ENCODE measurements around the gene FBXL19. TPM values are rescaled to one million over a fixed set of nuclear protein-coding genes. Genes with fewer than 3 reads are reported as not detected.

The FBXL19 gene
- total and polyA plus RNA-seq, 10 donors = 4.3 to 24.7 (median 17.4) TPM

GRCh38 chr16:30980434-30980833 lies 57.1 kb downstream of the FBXL19 start:
- no peaks in the 10 kb centered on the region for H3K27me3 ChIP-seq (replicated peaks in 1 of 7)
- 88 to 97% (median 91%) methylated on average over 24 to 29 of the region's 29 CpGs for WGBS, 5 donors
- H3K9me3 ChIP-seq = no peaks in the 10 kb centered on the region
- DNase-seq = no peak
- intact Hi-C loops (cut with DNase I; ENCODE audit: low total_unique reads) = loop anchor here (10.0 kb wide), 1 partner anchor 114 kb away; the partner anchor contains the start of gene VKORC1
- H3K4me1 ChIP-seq = peaks cover 6 to 16% (median 11%) of the 10 kb centered on the region in 6 donors
- peaks cover 0 to 94% (median 87%) of the 10 kb centered on the region in 6 donors for H3K36me3 ChIP-seq
- TF ChIP-seq POLR2AphosphoS5 (IDR thresholded peaks at IDR 0.05) (peak in 2 of 3 donors; percentile 8 to 59), POLR2A (IDR thresholded peaks at IDR 0.05) (no peak)
- no peak overlapping the region for H3K4me3 ChIP-seq
- no peak overlapping the region for H3K27ac ChIP-seq

GRCh38 chr16:30980959-30981358 lies 57.6 kb downstream of the FBXL19 start:
- Histone ChIP-seq H3K36me3 (peaks cover 0 to 89% (median 82%) of the 10 kb centered on the region in 6 donors), H3K4me1 (peaks cover 6 to 21% (median 16%) of the 10 kb centered on the region in 6 donors), H3K4me3 (no peak overlapping the region), H3K9me3 (no peaks in the 10 kb centered on the region), H3K27ac (no peak overlapping the region), H3K27me3 (replicated peaks in 1 of 7) (no peaks in the 10 kb centered on the region)
- no peak for TF ChIP-seq POLR2A (IDR thresholded peaks at IDR 0.05)
- TF ChIP-seq CTCF (IDR thresholded peaks at IDR 0.05 in 8 of 11, conservative IDR thresholded peaks at IDR 0.05 in 3 of 11) = no peak
- TF ChIP-seq POLR2AphosphoS5 (IDR thresholded peaks at IDR 0.05) = no peak
- 94 to 100% (median 97%) methylated on average over 4 to 14 of the region's 14 CpGs for WGBS, 5 donors
- DNase-seq = no peak
- intact Hi-C loops (cut with DNase I; ENCODE audit: low total_unique reads) = loop anchor here (10.0 kb wide), 1 partner anchor 114 kb away; the partner anchor contains the start of gene VKORC1

- 89 to 91% (median 90%) methylated on average over 17 of the region's 17 CpGs for WGBS, 5 donors
- TF ChIP-seq CTCF (IDR thresholded peaks at IDR 0.05 in 8 of 11, conservative IDR thresholded peaks at IDR 0.05 in 3 of 11) = no peak
- TF ChIP-seq POLR2A (IDR thresholded peaks at IDR 0.05) = no peak
- TF ChIP-seq POLR2AphosphoS5 (IDR thresholded peaks at IDR 0.05) = peak in 1 of 3 donors; percentile 11
- H3K4me1 ChIP-seq = peaks cover 6 to 30% (median 24%) of the 10 kb centered on the region in 6 donors
- H3K9me3 ChIP-seq = no peaks in the 10 kb centered on the region
- peaks cover 0 to 88% (median 68%) of the 10 kb centered on the region in 6 donors for H3K36me3 ChIP-seq
- intact Hi-C loops (cut with DNase I; ENCODE audit: low total_unique reads) = loop anchor here (10.0 kb wide), 1 partner anchor 112 kb away; the partner anchor contains the start of gene VKORC1
- no peaks in the 10 kb centered on the region for H3K27me3 ChIP-seq (replicated peaks in 1 of 7)
- H3K27ac ChIP-seq = no peak overlapping the region
- no peak overlapping the region for H3K4me3 ChIP-seq
- DNase-seq = no peak
Measured at GRCh38 chr16:30982548-30983288, 59.3 kb downstream of the FBXL19 start.

- no peak for DNase-seq
- peak overlapping the region in 1 of 8 donors; percentile 81 for H3K27ac ChIP-seq
- TF ChIP-seq CTCF (IDR thresholded peaks at IDR 0.05 in 8 of 11, conservative IDR thresholded peaks at IDR 0.05 in 3 of 11) (no peak), POLR2AphosphoS5 (IDR thresholded peaks at IDR 0.05) (peak in 1 of 3 donors; percentile 44), POLR2A (IDR thresholded peaks at IDR 0.05) (no peak)
- H3K4me3 ChIP-seq = no peak overlapping the region
- peaks cover 0 to 88% (median 66%) of the 10 kb centered on the region in 6 donors for H3K36me3 ChIP-seq
- H3K27me3 ChIP-seq (replicated peaks in 1 of 7) = no peaks in the 10 kb centered on the region
- no peaks in the 10 kb centered on the region for H3K9me3 ChIP-seq
- intact Hi-C loops (cut with DNase I; ENCODE audit: low total_unique reads) = loop anchor here (10.0 kb wide), 1 partner anchor 111 kb away; the partner anchor contains the start of gene VKORC1
- peaks cover 6 to 30% (median 25%) of the 10 kb centered on the region in 6 donors for H3K4me1 ChIP-seq
- 85 to 92% (median 88%) methylated on average over 5 to 25 of the region's 25 CpGs for WGBS, 5 donors
Measured at GRCh38 chr16:30983289-30983889, 60.0 kb downstream of the FBXL19 start.
